ENCODE data around the gene LSAMP.

The LSAMP gene

GRCh38 chr3:116155841-116156240 is 289.4 kb downstream of the LSAMP start:
- Histone ChIP-seq H3K27ac (ENCODE audit: extremely low read depth, low read depth, low read length) (no peak overlapping the region), H3K4me1 (ENCODE audit: control insufficient read depth, insufficient read depth, low read length) (no peaks in the 10 kb centered on the region), H3K9me3 (ENCODE audit: control insufficient read depth, insufficient read depth, low read depth, low read length) (no peaks in the 10 kb centered on the region), H3K36me3 (ENCODE audit: control insufficient read depth in 2 of 2, insufficient read depth in 1 of 2, low read length in 2 of 2) (no peaks in the 10 kb centered on the region), H3K4me3 (ENCODE audit: low read depth, low read length) (no peak overlapping the region)
- CTCF ChIA-PET, result no interaction called here
- TF ChIP-seq ZNF223 (tag by site-specific recombination; IDR thresholded peaks at IDR 0.05) (no peak), OSR2 (tag by site-specific recombination; IDR thresholded peaks at IDR 0.05) (no peak), ZNF449 (tag by site-specific recombination; IDR thresholded peaks at IDR 0.05) (no peak), ZNF311 (tag by site-specific recombination; IDR thresholded peaks at IDR 0.05; ENCODE audit: borderline replicate concordance) (no peak), ZNF558 (tag by site-specific recombination; IDR thresholded peaks at IDR 0.05) (no peak), ZNF221 (tag by site-specific recombination; IDR thresholded peaks at IDR 0.05; ENCODE audit: borderline replicate concordance) (no peak), ZNF670 (tag by site-specific recombination; IDR thresholded peaks at IDR 0.05; ENCODE audit: low read depth) (no peak), SP7 (tag by site-specific recombination; IDR thresholded peaks at IDR 0.05) (no peak), ZNF132 (tag by site-specific recombination; IDR thresholded peaks at IDR 0.05; ENCODE audit: borderline replicate concordance) (no peak), ZNF501 (tag by site-specific recombination; IDR thresholded peaks at IDR 0.05) (no peak), ZIC2 (tag by site-specific recombination; IDR thresholded peaks at IDR 0.05) (no peak), ZXDB (tag by site-specific recombination; IDR thresholded peaks at IDR 0.05) (no peak)
- POLR2A ChIA-PET, result no interaction called here

GRCh38 chr3:116154389-116154788 is 290.9 kb downstream of the LSAMP start:
- POLR2A ChIA-PET, result no interaction called here

GRCh38 chr3:116153174-116153573 is 292.1 kb downstream of the LSAMP start:
- POLR2A ChIA-PET, result no interaction called here
- Histone ChIP-seq H3K36me3 (ENCODE audit: control insufficient read depth in 2 of 2, insufficient read depth in 1 of 2, low read length in 2 of 2) (no peaks in the 10 kb centered on the region), H3K4me1 (ENCODE audit: control insufficient read depth, insufficient read depth, low read length) (no peaks in the 10 kb centered on the region), H3K9me3 (ENCODE audit: control insufficient read depth, insufficient read depth, low read depth, low read length) (no peaks in the 10 kb centered on the region), H3K27ac (ENCODE audit: extremely low read depth, low read depth, low read length) (no peak overlapping the region), H3K4me3 (ENCODE audit: low read depth, low read length) (no peak overlapping the region)
- CTCF ChIA-PET, result interaction anchor here (1.4 kb wide), 1 partner anchor 13 kb away, joined by 6 read pairs; no protein-coding TSS in a partner anchor
- TF ChIP-seq ZNF777 (tag by site-specific recombination; IDR thresholded peaks at IDR 0.05; ENCODE audit: borderline replicate concordance) (no peak), INSM2 (tag by site-specific recombination; IDR thresholded peaks at IDR 0.05) (no peak), TRIM28 (IDR thresholded peaks at IDR 0.05; ENCODE audit: borderline replicate concordance, low read length) (no peak), ZNF692 (tag by site-specific recombination; IDR thresholded peaks at IDR 0.05) (no peak), GLIS1 (tag by site-specific recombination; IDR thresholded peaks at IDR 0.05) (no peak), ZNF311 (tag by site-specific recombination; IDR thresholded peaks at IDR 0.05; ENCODE audit: borderline replicate concordance) (no peak), ZNF10 (tag by site-specific recombination; IDR thresholded peaks at IDR 0.05) (no peak), HOXD13 (CRISPR knock-in tag; IDR thresholded peaks at IDR 0.05; ENCODE audit: borderline replicate concordance) (no peak)

More at GRCh38 chr3:116154389-116154788, 290.9 kb downstream of the LSAMP start:
- Histone ChIP-seq H3K27ac (ENCODE audit: extremely low read depth, low read depth, low read length) (no peak overlapping the region), H3K4me3 (ENCODE audit: low read depth, low read length) (no peak overlapping the region), H3K4me1 (ENCODE audit: control insufficient read depth, insufficient read depth, low read length) (no peaks in the 10 kb centered on the region), H3K36me3 (ENCODE audit: control insufficient read depth in 2 of 2, insufficient read depth in 1 of 2, low read length in 2 of 2) (no peaks in the 10 kb centered on the region), H3K9me3 (ENCODE audit: control insufficient read depth, insufficient read depth, low read depth, low read length) (no peaks in the 10 kb centered on the region)
- TF ChIP-seq PRDM1 (tag by site-specific recombination; IDR thresholded peaks at IDR 0.05) (no peak), ZNF645 (tag by site-specific recombination; IDR thresholded peaks at IDR 0.05) (no peak), ZNF26 (tag by site-specific recombination; IDR thresholded peaks at IDR 0.05) (no peak), SALL2 (tag by site-specific recombination; IDR thresholded peaks at IDR 0.05; ENCODE audit: borderline replicate concordance) (no peak), ZNF433 (tag by site-specific recombination; IDR thresholded peaks at IDR 0.05; ENCODE audit: low read depth) (no peak)
- CTCF ChIA-PET, result no interaction called here
